ENCODE data around the gene WBP2. TPM values are rescaled to one million over a fixed set of nuclear protein-coding genes. Genes with fewer than 3 reads are reported as not detected.

WBP2 gene
- total RNA-seq, 4 donors from 2014 or later = 63.5 to 79.7 (median 71.0) TPM

- Histone ChIP-seq H3K4me3 (no peak overlapping the region), H3K27ac (no peak overlapping the region), H3K27me3 (no peaks in the 10 kb centered on the region), H3K9me3 (no peaks in the 10 kb centered on the region), H3K36me3 (peaks cover 0 to 100% (median 53%) of the 10 kb centered on the region in 3 donors), H3K4me1 (peaks cover 0 to 24% (median 0%) of the 10 kb centered on the region in 4 donors)
- 81 to 82% methylated on average over 17 to 19 of the region's 21 CpGs for WGBS, 2 donors
- DNase-seq (ENCODE audit: low spot score in 2 of 2) = no peak
- TF ChIP-seq, protein P1, sequence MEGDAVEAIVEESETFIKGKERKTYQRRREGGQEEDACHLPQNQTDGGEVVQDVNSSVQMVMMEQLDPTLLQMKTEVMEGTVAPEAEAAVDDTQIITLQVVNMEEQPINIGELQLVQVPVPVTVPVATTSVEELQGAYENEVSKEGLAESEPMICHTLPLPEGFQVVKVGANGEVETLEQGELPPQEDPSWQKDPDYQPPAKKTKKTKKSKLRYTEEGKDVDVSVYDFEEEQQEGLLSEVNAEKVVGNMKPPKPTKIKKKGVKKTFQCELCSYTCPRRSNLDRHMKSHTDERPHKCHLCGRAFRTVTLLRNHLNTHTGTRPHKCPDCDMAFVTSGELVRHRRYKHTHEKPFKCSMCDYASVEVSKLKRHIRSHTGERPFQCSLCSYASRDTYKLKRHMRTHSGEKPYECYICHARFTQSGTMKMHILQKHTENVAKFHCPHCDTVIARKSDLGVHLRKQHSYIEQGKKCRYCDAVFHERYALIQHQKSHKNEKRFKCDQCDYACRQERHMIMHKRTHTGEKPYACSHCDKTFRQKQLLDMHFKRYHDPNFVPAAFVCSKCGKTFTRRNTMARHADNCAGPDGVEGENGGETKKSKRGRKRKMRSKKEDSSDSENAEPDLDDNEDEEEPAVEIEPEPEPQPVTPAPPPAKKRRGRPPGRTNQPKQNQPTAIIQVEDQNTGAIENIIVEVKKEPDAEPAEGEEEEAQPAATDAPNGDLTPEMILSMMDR (IDR thresholded peaks at IDR 0.05) = no peak
Measured at GRCh38 chr17:75820094-75821080, 34.7 kb downstream of the WBP2 start.

- Histone ChIP-seq H3K27me3 (no peaks in the 10 kb centered on the region), H3K4me3 (no peak overlapping the region), H3K9me3 (no peaks in the 10 kb centered on the region), H3K27ac (no peak overlapping the region), H3K36me3 (peaks cover 0 to 100% (median 55%) of the 10 kb centered on the region in 3 donors), H3K4me1 (peaks cover 0 to 19% (median 0%) of the 10 kb centered on the region in 4 donors)
- 86 to 89% methylated on average over 15 to 16 of the region's 16 CpGs for WGBS, 2 donors
- DNase-seq (ENCODE audit: low spot score in 2 of 2) = no peak
- TF ChIP-seq POLR2A (IDR thresholded peaks at IDR 0.05) (no peak), EP300 (IDR thresholded peaks at IDR 0.05) (no peak)
- TF ChIP-seq, protein P1 (IDR thresholded peaks at IDR 0.05) = no peak
Measured at GRCh38 chr17:75819678-75820077, 35.5 kb downstream of the WBP2 start.

DNA sequence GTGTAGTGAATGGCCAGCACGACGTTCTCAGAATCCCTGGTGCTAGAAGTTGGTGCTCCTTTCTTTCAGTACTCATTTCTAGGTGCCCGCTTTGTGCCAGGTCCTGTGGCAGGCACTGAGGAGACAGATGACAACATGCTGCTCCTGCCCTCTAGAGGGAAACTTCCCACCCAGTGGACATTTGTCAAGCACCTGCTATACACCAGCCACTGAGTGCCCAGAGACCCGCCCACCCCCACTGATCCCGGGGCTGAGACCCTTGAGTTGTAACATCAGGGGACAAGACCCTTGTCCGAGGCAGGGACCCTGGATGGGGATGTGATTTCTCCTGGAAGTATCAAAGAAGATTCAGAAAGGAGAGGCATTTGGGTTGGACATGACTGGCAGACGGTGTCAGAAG is 36.0 kb downstream of the WBP2 start:
- no peak overlapping the region for H3K27ac ChIP-seq
- no peaks in the 10 kb centered on the region for H3K9me3 ChIP-seq
- TF ChIP-seq EP300 (IDR thresholded peaks at IDR 0.05) = no peak
- TF ChIP-seq, protein P1 (IDR thresholded peaks at IDR 0.05) = no peak
- no peak for TF ChIP-seq POLR2A (IDR thresholded peaks at IDR 0.05)
- peaks cover 0 to 100% (median 56%) of the 10 kb centered on the region in 3 donors for H3K36me3 ChIP-seq
- H3K4me1 ChIP-seq = peaks cover 0 to 13% (median 0%) of the 10 kb centered on the region in 4 donors
- no peak overlapping the region for H3K4me3 ChIP-seq
- WGBS, 2 donors = 89 to 94% methylated on average over 7 of the region's 7 CpGs
- H3K27me3 ChIP-seq = no peaks in the 10 kb centered on the region
- DNase-seq (ENCODE audit: low spot score in 2 of 2) = no peak

GRCh38 chr17:75818326-75818885 is 36.7 kb downstream of the WBP2 start:
- DNase-seq (ENCODE audit: low spot score in 2 of 2) = no peak
- Histone ChIP-seq H3K27me3 (no peaks in the 10 kb centered on the region), H3K27ac (no peak overlapping the region), H3K36me3 (peaks cover 0 to 100% (median 56%) of the 10 kb centered on the region in 3 donors), H3K4me3 (no peak overlapping the region), H3K4me1 (peaks cover 0 to 7% (median 0%) of the 10 kb centered on the region in 4 donors), H3K9me3 (no peaks in the 10 kb centered on the region)
- no peak for TF ChIP-seq POLR2A (IDR thresholded peaks at IDR 0.05)
- 90 to 93% methylated on average over 16 of the region's 16 CpGs for WGBS, 2 donors

DNA sequence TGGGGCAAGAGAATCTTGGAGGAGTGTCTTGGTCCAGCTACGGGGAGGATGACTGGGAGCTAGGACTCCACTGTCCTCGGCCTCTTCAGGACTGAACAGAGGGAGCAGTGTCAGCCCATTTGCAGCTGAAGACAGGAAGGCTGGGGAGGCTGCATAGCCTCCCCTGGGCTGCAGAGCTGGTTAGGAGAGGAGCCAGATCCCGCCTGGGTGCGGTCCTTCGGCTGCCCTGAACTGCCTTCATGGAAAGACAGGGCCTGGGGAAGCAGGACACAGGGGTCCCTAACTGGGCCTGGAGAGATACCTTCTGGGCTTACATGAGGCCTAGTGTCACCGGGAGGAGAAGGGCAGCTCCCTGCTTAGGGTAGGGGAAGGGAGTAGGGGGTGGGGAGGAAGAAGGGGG is 37.6 kb downstream of the WBP2 start:
- peaks cover 0 to 100% (median 56%) of the 10 kb centered on the region in 3 donors for H3K36me3 ChIP-seq
- DNase-seq (ENCODE audit: low spot score in 2 of 2) = no peak
- 88 to 92% methylated on average over 5 to 6 of the region's 6 CpGs for WGBS, 2 donors

More for the DNA sequence above, 37.6 kb downstream of the WBP2 start:
- no peaks in the 10 kb centered on the region for H3K27me3 ChIP-seq
- H3K9me3 ChIP-seq = no peaks in the 10 kb centered on the region
- no peak for TF ChIP-seq POLR2A (IDR thresholded peaks at IDR 0.05)
- no peak for TF ChIP-seq EP300 (IDR thresholded peaks at IDR 0.05)
- TF ChIP-seq, protein P1 (IDR thresholded peaks at IDR 0.05) = no peak
- no peak overlapping the region for H3K27ac ChIP-seq
- H3K4me1 ChIP-seq = peaks cover 0 to 5% (median 0%) of the 10 kb centered on the region in 4 donors
- no peak overlapping the region for H3K4me3 ChIP-seq
